HCT116 (cell line): Measurements from ENCODE around the gene SNCAIP. TPM values are rescaled to one million over a fixed set of nuclear protein-coding genes. Genes with fewer than 3 reads are reported as not detected.
A peak's percentile ranks its signal among the peaks of the same experiment; 100 is the strongest.

Experiments
- ATAC-seq: fragments of 200-7000 bp; cut with Tn5 transposase; 2 replicates; pipeline ENCODE4 v1.9.1; 2020; ENCODE audit warnings: mild to moderate bottlenecking, moderate library complexity
- BruUV-seq: library from RNA; stranded (reverse); fragments of 400-500 nt; replicated peaks from 2 replicates; lab custom pipeline; 2021; lab: Mats Ljungman, UMichigan
- CTCF ChIA-PET: fragments of 300-600 bp; sonication (Branson Sonifier 250); formaldehyde crosslinking; loops from one replicate; lab custom pipeline; 2021; ENCODE audit warnings: antibody characterized with exemption; lab: Charles Lee
- POLR2A ChIA-PET: fragments of 300-600, 350-600 bp; sonication (Branson Sonifier 250); formaldehyde crosslinking; loops from one replicate; lab custom pipeline; 2021; ENCODE audit warnings: antibody characterized with exemption; lab: Charles Lee
- RAD21 ChIA-PET, 2 experiments: fragments of 300-600 bp; sonication (Branson Sonifier 250); formaldehyde crosslinking; loops; one replicate each; lab custom pipeline; 2023; ENCODE audit warnings: low total read pairs in 2 of 2; ENCODE audit not compliant: uncharacterized antibody in 2 of 2, unreplicated experiment in 2 of 2, low non-redundant PET in 1 of 2; lab: Charles Lee
- DNase-seq: peaks from one replicate; pipeline ENCODE4 v3.0.0-alpha.2; 2010; ENCODE audit warnings: low read depth, low spot score
- H2AFZ ChIP-seq: fragments of 200-600 bp; shearing (Covaris generic), sonication (generic); 2 replicates; pipeline ENCODE4 v1.6.1; 2017; ENCODE audit warnings: low read depth, mixed run types, mixed read lengths, antibody characterized with exemption, low read length; ENCODE audit not compliant: poor library complexity, severe bottlenecking
- H3K27ac ChIP-seq: 2 replicates; pipeline ENCODE4 v1.5.1; 2012; ENCODE audit warnings: low read depth, low read length
- H3K27me3 ChIP-seq: fragments of 200-600 bp; sonication (generic); 2 replicates; pipeline ENCODE4 v1.6.1; 2016; ENCODE audit warnings: mixed run types, low read length, mixed read lengths; ENCODE audit not compliant: insufficient read depth
- H3K36me3 ChIP-seq, 2 experiments: fragments of 200-500 bp in 1 of 2; fragments of 200-600 bp in 1 of 2; sonication (Bioruptor generic) in 1 of 2; sonication (generic) in 1 of 2; 2 replicates each; pipeline versions ENCODE4 v1.5.1 to v1.6.1; 2014 to 2016; ENCODE audit warnings: low read length in 2 of 2, inconsistent platforms in 1 of 2, mixed read lengths in 1 of 2, mixed run types in 1 of 2; ENCODE audit not compliant: insufficient read depth in 2 of 2, control insufficient read depth in 1 of 2
- H3K4me1 ChIP-seq, 2 experiments: fragments of 200-600 bp in 1 of 2; sonication (generic) in 1 of 2; 2 replicates each; pipeline versions ENCODE4 v1.5.1 to v1.6.1; 2012 to 2017; ENCODE audit warnings: low read length in 2 of 2, inconsistent platforms in 1 of 2, mild to moderate bottlenecking in 1 of 2, mixed read lengths in 1 of 2, mixed run types in 1 of 2, moderate library complexity in 1 of 2; ENCODE audit not compliant: insufficient read depth in 2 of 2, control insufficient read depth in 1 of 2
- H3K4me2 ChIP-seq: fragments of 200-600 bp; sonication (generic); 2 replicates; pipeline ENCODE4 v1.6.1; 2017; ENCODE audit warnings: mixed run types, low read length, mixed read lengths
- H3K4me3 ChIP-seq, 2 experiments: fragments of 200-600 bp in 1 of 2; sonication (generic) in 1 of 2; replicated peaks in 1 of 2; 2 replicates each; pipeline ENCODE4 v1.5.1; 2011 to 2016; ENCODE audit warnings: low read length in 2 of 2, control low read depth in 1 of 2, low read depth in 1 of 2, mild to moderate bottlenecking in 1 of 2, mixed read lengths in 1 of 2, mixed run types in 1 of 2
- H3K79me2 ChIP-seq: fragments of 200-600 bp; sonication (generic); 2 replicates; pipeline ENCODE4 v1.6.1; 2017; ENCODE audit warnings: mild to moderate bottlenecking, mixed run types, low read length, moderate library complexity, mixed read lengths; ENCODE audit not compliant: insufficient read depth
- H3K9ac ChIP-seq: fragments of 200-600 bp; sonication (generic); 2 replicates; pipeline ENCODE4 v1.6.1; 2016; ENCODE audit warnings: low read length, mixed read lengths
- H3K9me2 ChIP-seq: fragments of 200-600 bp; sonication (generic), shearing (Covaris generic); 2 replicates; pipeline ENCODE4 v1.6.1; 2017; ENCODE audit warnings: mixed run types, mild to moderate bottlenecking, moderate library complexity; ENCODE audit not compliant: insufficient read depth
- H3K9me3 ChIP-seq, 2 experiments: fragments of 200-500 bp in 1 of 2; fragments of 200-600 bp in 1 of 2; sonication (Bioruptor generic) in 1 of 2; sonication (generic) in 1 of 2; 2 replicates each; pipeline ENCODE4 v1.6.1; 2014 to 2017; ENCODE audit warnings: low read length in 2 of 2, mixed read lengths in 2 of 2, inconsistent platforms in 1 of 2, low read depth in 1 of 2, mild to moderate bottlenecking in 1 of 2, mixed run types in 1 of 2, moderate library complexity in 1 of 2; ENCODE audit not compliant: control insufficient read depth in 1 of 2, insufficient read depth in 1 of 2
- H4K20me1 ChIP-seq: fragments of 200-600 bp; sonication (generic), shearing (Covaris generic); 2 replicates; pipeline ENCODE4 v1.6.1; 2017; ENCODE audit warnings: mixed run types, mild to moderate bottlenecking, moderate library complexity; ENCODE audit not compliant: insufficient read depth
- CBX3 ChIP-seq: IDR thresholded peaks from 2 replicates; pipeline ENCODE4 v1.6.1; 2012; ENCODE audit warnings: low read depth
- CTCF ChIP-seq, 3 experiments: fragments of 200-600 bp in 1 of 3; sonication (generic) in 1 of 3; IDR thresholded peaks in 2 of 3; conservative IDR thresholded peaks in 1 of 3; 2 replicates each; pipeline ENCODE4 v1.5.1; 2012 to 2017; ENCODE audit warnings: low read depth in 2 of 3, low read length in 2 of 3, antibody characterized with exemption in 1 of 3, borderline replicate concordance in 1 of 3, control low read depth in 1 of 3, mild to moderate bottlenecking in 1 of 3, mixed read lengths in 1 of 3, mixed run types in 1 of 3, moderate library complexity in 1 of 3; ENCODE audit not compliant: insufficient read depth in 1 of 3
- EGR1 ChIP-seq: IDR thresholded peaks from 2 replicates; pipeline ENCODE4 v1.6.1; 2012; ENCODE audit warnings: low read depth
- FOSL1 ChIP-seq: IDR thresholded peaks from 2 replicates; pipeline ENCODE4 v1.6.1; 2012; ENCODE audit warnings: low read depth
- JUND ChIP-seq: IDR thresholded peaks from 2 replicates; pipeline ENCODE4 v1.6.1; 2012
- POLR2AphosphoS5 ChIP-seq: IDR thresholded peaks from 2 replicates; pipeline ENCODE4 v1.6.1; 2011; ENCODE audit warnings: mild to moderate bottlenecking, low read depth, low read length, moderate library complexity
- REST ChIP-seq: IDR thresholded peaks from 2 replicates; pipeline ENCODE4 v1.6.1; 2012; ENCODE audit warnings: low read depth
- SP1 ChIP-seq: IDR thresholded peaks from 2 replicates; pipeline ENCODE4 v1.6.1; 2012; ENCODE audit warnings: low read depth
- SRF ChIP-seq: IDR thresholded peaks from 2 replicates; pipeline ENCODE4 v1.6.1; 2012; ENCODE audit warnings: low read depth
- TCF7L2 ChIP-seq: IDR thresholded peaks from 2 replicates; pipeline ENCODE4 v1.7.0; 2011; ENCODE audit warnings: borderline replicate concordance, inconsistent platforms; ENCODE audit not compliant: insufficient read depth, insufficient read length; ENCODE audit errors: extremely low read depth
- YY1 ChIP-seq: IDR thresholded peaks from 2 replicates; pipeline ENCODE4 v1.6.1; 2011; ENCODE audit warnings: low read length, low read depth, moderate library complexity, mild to moderate bottlenecking; ENCODE audit not compliant: insufficient replicate concordance; ENCODE audit errors: extremely low read depth
- ZBTB33 ChIP-seq: IDR thresholded peaks from 2 replicates; pipeline ENCODE4 v1.6.1; 2011; ENCODE audit warnings: mild to moderate bottlenecking, low read length, moderate library complexity; ENCODE audit not compliant: insufficient replicate concordance; ENCODE audit errors: extremely low read depth
- ZFX ChIP-seq: fragments of 450-650 bp; IDR thresholded peaks from 2 replicates; pipeline ENCODE4 v1.6.1; 2017
- intact Hi-C: fragments of 100-400 bp; cut with micrococcal nuclease; formaldehyde crosslinking; loops from 2 replicates; pipeline ENCODE4 v1.10.0; 2022
- total RNA-seq: library from RNA; stranded (reverse); gene quantifications from one replicate; pipeline ENCODE4 v1.2.1, GENCODE V29; 2021; ENCODE audit not compliant: unreplicated experiment

Gene SNCAIP
- total RNA-seq, 1 experiment from 2014 or later = not detected

GRCh38 chr5:122498163-122498562 lies 186.1 kb downstream of the SNCAIP start (continued):
- TF ChIP-seq SRF (no peak), YY1 (no peak), JUND (no peak), CTCF (IDR thresholded peaks at IDR 0.05 in 2 of 3, conservative IDR thresholded peaks at IDR 0.05 in 1 of 3; ENCODE audit: borderline replicate concordance in 1 of 3, insufficient read depth in 1 of 3, low read depth in 2 of 3, low read length in 2 of 3) (0 out of 6 replicates have a peak, but pooled peaks of 2 of the 3 experiments have one; percentile 12 to 16)

- Histone ChIP-seq H3K27me3 (no peaks in the 10 kb centered on the region), H2AFZ (no peak overlapping the region), H3K4me2 (no peak overlapping the region), H3K79me2 (no peaks in the 10 kb centered on the region), H3K9me3 (no peaks in the 10 kb centered on the region), H4K20me1 (no peaks in the 10 kb centered on the region), H3K27ac (no peak overlapping the region), H3K4me1 (no peaks in the 10 kb centered on the region), H3K9me2 (no peaks in the 10 kb centered on the region), H3K4me3 (no peak overlapping the region), H3K9ac (no peak overlapping the region), H3K36me3 (no peaks in the 10 kb centered on the region)
- intact Hi-C loops = no loop called here
- TF ChIP-seq CTCF (IDR thresholded peaks at IDR 0.05 in 2 of 3, conservative IDR thresholded peaks at IDR 0.05 in 1 of 3; ENCODE audit: borderline replicate concordance in 1 of 3, insufficient read depth in 1 of 3, low read depth in 2 of 3, low read length in 2 of 3) (no peak), SP1 (no peak), CBX3 (no peak), POLR2AphosphoS5 (no peak), ZFX (no peak), TCF7L2 (no peak), YY1 (no peak), FOSL1 (no peak), REST (no peak), ZBTB33 (no peak), EGR1 (no peak), JUND (no peak)
- ChIA-PET POLR2A (no interaction called here), RAD21 (interaction anchor here in 1 of 2 experiments (0.7 kb wide), 1 partner anchor 297 kb away, joined by 3 read pairs; no protein-coding TSS in a partner anchor), CTCF (interaction anchor here (2.2 kb wide), 1 partner anchor 305 kb away, joined by 7 read pairs; no protein-coding TSS in a partner anchor)
- DNase-seq = no peak
- BruUV-seq = no TSS peak
- ATAC-seq = no peak
Observed at GRCh38 chr5:122499585-122499984, 187.5 kb downstream of the SNCAIP start.
